Left colon (tissue), 2 donors: ENCODE data around the gene TBC1D22A. TPM values are rescaled to one million over a fixed set of nuclear protein-coding genes. Genes with fewer than 3 reads are reported as not detected.

Experiments used
- ATAC-seq: fragments of 200-7000 bp; cut with Tn5 transposase; one replicate; pipeline ENCODE4 v1.9.1; 2020; ENCODE audit warnings: mild to moderate bottlenecking, moderate library complexity
- DNase-seq, 2 donors: peaks; one replicate each; pipeline ENCODE4 v3.0.0-alpha.2; 2020
- intact Hi-C, 2 donors: fragments of 100-400 bp; cut with DNase I in 1 of 2; cut with micrococcal nuclease in 1 of 2; formaldehyde crosslinking; loops; one replicate each; pipeline versions ENCODE4 v1.11.2 to v1.14.0; 2022; cut with DNase I, micrococcal nuclease
- total RNA-seq, 2 donors: library from RNA; stranded (reverse); fragmentation: NEBNext Ultra II Directional; extraction: Animal tissue kit (Norgen Biotek cat#: 25700); gene quantifications; one replicate each; pipeline ENCODE4 v1.2.1, GENCODE V29; 2021
- donor health status: DM: no; HTN: no; CAD: no.
- donor health status: DM: yes; HTN: yes; CAD: no.

TBC1D22A gene
- total RNA-seq, 2 donors from 2014 or later, result 40.7 to 45.2 TPM

GRCh38 chr22:47155912-47156311 lies 393.5 kb downstream of the TBC1D22A start:
- ATAC-seq (no peak), DNase-seq (no peak)
- intact Hi-C loops, result no loop called here

DNA sequence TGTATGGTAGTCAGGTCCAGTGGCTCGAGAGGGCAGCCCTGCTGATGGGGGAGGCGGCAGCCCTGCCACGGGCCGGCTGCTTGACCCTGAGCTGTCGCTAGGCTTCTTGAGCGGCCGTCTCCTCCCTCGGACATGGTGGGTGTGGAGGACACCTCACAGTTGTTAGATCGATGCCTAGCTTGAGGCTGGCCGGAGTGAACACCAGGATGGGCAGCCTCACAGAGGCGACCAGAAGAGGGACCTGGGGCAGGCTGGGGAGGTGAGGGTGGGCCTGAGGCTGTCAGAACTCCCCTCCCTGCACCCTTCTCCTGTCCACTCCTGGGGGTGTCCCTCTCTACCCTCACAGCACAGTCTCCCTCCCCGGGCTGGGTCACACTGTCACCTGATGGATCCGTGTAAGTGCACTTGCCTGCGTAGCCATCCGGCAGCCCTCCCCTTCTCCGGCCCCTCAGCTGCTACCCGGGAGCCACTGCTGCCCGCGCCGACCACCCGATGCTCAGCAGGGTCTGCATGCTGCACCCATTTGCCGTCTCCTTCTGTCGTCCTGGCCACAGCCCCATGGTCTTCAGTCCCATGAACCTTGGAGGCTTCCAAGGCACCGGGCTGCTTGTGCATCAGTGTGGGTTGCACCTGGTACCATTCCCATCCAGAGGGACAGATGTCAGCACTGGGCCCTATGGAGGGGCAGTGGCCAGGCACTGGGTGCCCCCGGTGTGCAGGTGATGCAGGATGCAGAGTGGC lies 394.1 kb downstream of the TBC1D22A start:
- no peak for ATAC-seq
- intact Hi-C loops, result no loop called here

GRCh38 chr22:47157093-47157420 lies 394.6 kb downstream of the TBC1D22A start:
- intact Hi-C loops, result no loop called here
- ATAC-seq, result no peak
- DNase-seq, result no peak

More for the DNA sequence above, 394.1 kb downstream of the TBC1D22A start:
- DNase-seq, result no peak

DNA sequence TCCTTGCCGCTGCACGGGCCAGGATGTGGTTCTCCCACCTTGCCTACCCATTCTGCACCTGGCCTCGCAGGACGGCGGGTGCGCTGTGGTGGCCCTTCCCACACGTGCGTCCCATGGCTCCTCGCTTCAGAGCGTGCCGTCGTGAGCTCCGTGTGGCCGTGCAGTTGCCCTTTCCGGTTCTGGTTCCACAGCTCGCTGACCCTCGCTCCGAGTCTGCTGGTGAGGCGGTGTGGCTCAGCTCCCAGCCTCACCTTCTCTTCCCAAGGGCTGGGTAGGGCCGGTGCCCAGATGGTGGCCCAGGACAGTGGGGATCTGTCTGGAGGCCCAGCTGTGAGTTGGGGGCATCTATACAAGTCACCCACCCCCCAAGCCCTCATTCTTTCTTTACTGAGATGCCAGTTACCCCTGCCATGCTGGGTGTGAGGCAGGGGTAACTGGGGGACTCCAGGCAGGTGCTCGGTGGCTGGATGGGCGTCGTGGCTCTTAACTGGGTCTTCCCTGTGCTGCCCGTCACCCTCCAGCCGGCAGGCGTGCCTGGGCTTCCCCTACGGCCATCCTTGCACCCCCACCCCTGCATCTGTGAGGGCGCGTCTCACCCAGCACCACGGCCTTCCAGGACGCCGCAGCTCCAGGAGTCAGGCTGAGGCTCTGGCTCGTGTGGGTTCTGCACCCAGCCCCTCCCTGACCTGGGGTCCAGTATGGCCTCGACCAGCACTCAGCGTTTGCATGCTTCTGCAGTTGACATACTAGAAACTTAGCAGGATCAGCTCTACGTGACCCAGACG lies 395.2 kb downstream of the TBC1D22A start:
- intact Hi-C loops, result no loop called here
- DNase-seq (no peak), ATAC-seq (no peak)

- ATAC-seq (no peak), DNase-seq (no peak)
- intact Hi-C loops, result no loop called here
Observed at GRCh38 chr22:47158457-47158856, 396.0 kb downstream of the TBC1D22A start.

DNA sequence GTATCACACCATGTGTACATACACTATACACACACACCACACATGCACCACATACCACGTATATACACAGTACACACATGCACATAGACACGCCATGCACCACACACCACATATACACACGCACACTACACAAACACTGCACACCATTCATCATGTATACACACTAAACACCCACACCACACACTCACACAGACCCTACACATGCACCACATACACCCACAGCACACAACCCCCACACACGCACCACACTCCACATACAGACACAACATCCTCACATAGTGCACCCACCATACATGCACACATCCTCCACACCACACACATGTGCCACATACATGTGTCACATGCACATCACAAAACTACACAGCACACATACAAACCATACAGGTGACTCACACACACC lies 397.1 kb downstream of the TBC1D22A start:
- no peak for DNase-seq
- no peak for ATAC-seq
- intact Hi-C loops, result no loop called here

- ATAC-seq (no peak), DNase-seq (no peak)
- intact Hi-C loops, result no loop called here
Observed at GRCh38 chr22:47160141-47160541, 397.7 kb downstream of the TBC1D22A start.

DNA sequence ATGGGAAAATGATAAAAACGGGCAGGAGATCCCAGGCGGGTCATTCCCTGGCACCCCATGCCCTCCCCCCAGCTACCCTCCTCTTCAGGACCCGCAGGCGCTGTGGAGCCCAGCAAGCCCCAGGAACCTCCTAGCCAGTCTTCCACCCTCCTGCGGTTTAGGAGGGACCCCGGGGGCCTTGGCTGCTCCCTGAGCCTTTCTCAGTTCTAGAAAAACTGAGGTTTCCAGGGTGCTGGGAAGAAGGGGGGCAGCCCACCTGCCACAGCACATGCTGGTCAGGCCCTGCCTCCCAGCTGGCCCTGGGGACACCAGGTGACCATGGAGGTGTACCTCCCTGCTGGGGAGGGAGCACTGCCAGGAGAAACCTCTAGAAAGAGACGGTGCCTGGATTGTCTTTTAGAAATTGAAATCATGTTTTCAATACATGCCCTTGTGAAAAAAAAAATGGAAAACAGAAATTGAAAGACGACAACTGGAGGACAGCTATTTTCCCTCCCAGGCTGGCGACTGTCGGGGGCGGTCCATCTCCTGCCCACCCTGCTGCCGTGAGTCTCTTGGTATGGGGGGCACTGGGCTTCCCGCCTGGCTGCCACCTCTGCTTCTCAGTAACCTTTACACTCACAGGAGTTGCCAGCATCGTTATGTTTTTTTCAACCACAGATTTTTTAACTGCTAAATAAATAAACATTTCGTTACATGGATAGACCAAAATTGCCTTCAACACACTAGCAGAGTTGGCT lies 398.5 kb downstream of the TBC1D22A start:
- peak in 1 of 2 donors; percentile 17 for DNase-seq
- intact Hi-C loops, result no loop called here
- no peak for ATAC-seq

- ATAC-seq (no peak), DNase-seq (peak in 1 of 2 donors; percentile 18)
Observed at GRCh38 chr22:47161631-47162030, 399.2 kb downstream of the TBC1D22A start.

GRCh38 chr22:47162865-47163264 lies 400.4 kb downstream of the TBC1D22A start:
- intact Hi-C loops, result no loop called here
- ATAC-seq, result no peak
- peak; percentile 1 to 13 for DNase-seq

More at GRCh38 chr22:47161631-47162030, 399.2 kb downstream of the TBC1D22A start:
- intact Hi-C loops, result no loop called here

- intact Hi-C loops, result no loop called here
- no peak for ATAC-seq
- DNase-seq, result peak in 1 of 2 donors; percentile 13
Observed at GRCh38 chr22:47163481-47163855, 401.0 kb downstream of the TBC1D22A start.

GRCh38 chr22:47163856-47164513 lies 401.5 kb downstream of the TBC1D22A start:
- ATAC-seq (no peak), DNase-seq (peak in 1 of 2 donors; percentile 2)
- intact Hi-C loops, result no loop called here

GRCh38 chr22:47164514-47165337 lies 402.3 kb downstream of the TBC1D22A start:
- intact Hi-C loops, result no loop called here
- ATAC-seq (no peak), DNase-seq (peak; percentile 0 to 14)

DNA sequence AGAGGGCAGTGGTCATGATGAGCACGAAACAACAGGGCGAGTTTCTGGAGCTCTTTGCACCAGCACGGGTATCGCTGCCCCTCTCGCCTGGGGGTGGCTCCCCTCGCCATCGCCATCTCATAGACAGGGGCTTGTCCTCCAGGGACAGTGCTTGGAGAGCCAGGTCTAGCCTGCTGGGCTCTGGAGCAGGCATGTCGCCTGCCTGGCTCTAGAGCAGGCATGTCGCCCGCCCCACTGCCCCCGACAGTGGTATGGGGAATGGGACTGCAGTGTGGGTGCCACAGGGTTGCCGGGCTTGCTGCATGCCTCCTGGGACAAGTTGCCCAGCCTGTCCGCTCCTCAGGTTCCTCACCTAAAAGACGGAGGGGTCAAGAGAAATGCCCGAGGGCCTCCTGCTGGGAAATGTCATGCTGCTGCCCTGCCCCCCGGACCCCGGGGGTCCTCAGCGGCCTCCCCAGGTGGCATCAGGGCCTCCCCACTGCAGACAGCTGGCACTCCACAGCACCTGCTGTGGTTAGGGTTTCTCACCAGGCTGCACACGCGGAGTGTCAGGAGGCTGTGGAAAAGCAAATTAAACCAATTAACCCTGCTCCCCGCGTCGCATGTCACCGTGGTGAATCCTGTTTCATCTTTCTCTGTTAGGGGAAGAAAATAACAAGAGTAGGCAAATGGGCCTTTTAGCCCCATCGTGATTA lies 403.0 kb downstream of the TBC1D22A start:
- no peak for ATAC-seq
- intact Hi-C loops, result no loop called here
- DNase-seq, result peak; percentile 2 to 7

DNA sequence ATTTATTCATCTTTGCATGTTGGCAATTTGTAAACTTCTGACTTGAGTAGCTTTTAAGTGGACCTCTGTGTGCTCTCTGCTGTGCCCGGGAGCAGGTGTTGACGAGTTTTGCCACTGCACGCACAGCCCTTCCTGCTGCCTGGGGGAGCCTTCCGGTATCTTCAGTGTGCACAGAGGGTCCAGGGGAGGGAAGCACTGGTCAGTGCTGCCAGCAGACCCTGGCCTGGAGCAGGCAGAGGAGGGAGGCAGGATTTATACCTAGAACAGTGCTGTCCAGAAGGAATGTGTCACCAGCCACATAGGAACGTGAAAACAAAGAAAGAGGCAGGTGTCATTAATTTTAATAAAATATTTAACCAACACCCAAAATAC lies 403.6 kb downstream of the TBC1D22A start:
- DNase-seq, result peak in 1 of 2 donors; percentile 0
- ATAC-seq, result no peak
- intact Hi-C loops, result no loop called here

DNA sequence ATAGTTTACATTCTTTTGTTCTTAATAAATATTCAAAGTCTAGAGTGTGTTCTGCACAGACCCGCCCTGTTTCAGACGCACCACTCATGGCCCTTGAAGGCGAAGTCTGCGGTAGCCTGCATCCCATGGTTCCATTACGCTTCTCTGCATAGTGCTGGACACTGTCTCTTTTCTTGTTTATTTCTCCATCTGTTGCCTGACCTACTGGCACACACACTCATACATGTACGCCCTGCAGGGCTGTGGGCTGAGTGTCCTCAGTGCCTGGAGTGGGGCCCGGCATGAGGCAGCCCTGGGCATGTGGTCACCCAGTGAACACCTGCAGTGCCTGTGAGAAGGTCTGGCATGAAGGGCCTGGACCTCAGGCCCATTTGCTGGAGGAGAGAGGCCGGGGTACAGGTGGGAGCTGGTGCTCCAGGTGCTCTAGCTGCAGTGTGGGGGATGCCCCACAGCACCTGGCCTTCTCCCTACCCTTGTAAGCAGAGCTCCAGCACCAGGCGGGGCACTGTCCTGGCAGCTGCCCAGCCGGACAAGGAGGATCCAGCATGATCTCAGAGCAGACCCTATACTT lies 404.1 kb downstream of the TBC1D22A start:
- no peak for ATAC-seq
- peak; percentile 1 to 13 for DNase-seq
- intact Hi-C loops, result no loop called here

GRCh38 chr22:47167056-47167455 lies 404.6 kb downstream of the TBC1D22A start:
- no peak for DNase-seq
- intact Hi-C loops, result no loop called here
- no peak for ATAC-seq
